Natural killer cell (primary cell): ENCODE data around the gene NAA25. TPM values are rescaled to one million over a fixed set of nuclear protein-coding genes. Genes with fewer than 3 reads are reported as not detected.

Experiments
- ATAC-seq, 3 donors: fragments of 150-1000 bp in 2 of 3; fragments of 200-7000 bp in 1 of 3; cut with Tn5 transposase; 1 replicate in 1 of 3; 2 replicates in 2 of 3; pipeline ENCODE4 v1.10.0; 2021; ENCODE audit warnings: mild to moderate bottlenecking in 2 of 3, moderate library complexity in 2 of 3
- DNase-seq, 2 donors: peaks; one replicate each; pipeline versions ENCODE4 v3.0.0 to v3.0.0-alpha.2; 2013 to 2021; ENCODE audit warnings: mixed read lengths in 1 of 2
- H3K27ac ChIP-seq: one replicate; pipeline ENCODE4 v1.5.1; 2013; ENCODE audit warnings: mild to moderate bottlenecking, low read length
- H3K27me3 ChIP-seq: one replicate; pipeline ENCODE4 v1.6.1; 2013; ENCODE audit warnings: low read length; ENCODE audit not compliant: control insufficient read depth, insufficient read depth
- H3K36me3 ChIP-seq: one replicate; pipeline ENCODE4 v1.6.1; 2013; ENCODE audit warnings: low read length; ENCODE audit not compliant: control insufficient read depth, insufficient read depth
- H3K4me1 ChIP-seq: one replicate; pipeline ENCODE4 v1.6.1; 2013; ENCODE audit warnings: low read length; ENCODE audit not compliant: control insufficient read depth, insufficient read depth
- H3K4me3 ChIP-seq: one replicate; pipeline ENCODE4 v1.5.1; 2013; ENCODE audit warnings: low read length
- H3K9me3 ChIP-seq: one replicate; pipeline ENCODE4 v1.6.1; 2013; ENCODE audit warnings: low read length; ENCODE audit not compliant: control insufficient read depth, insufficient read depth
- H3K27ac Mint-ChIP-seq, 2 donors: one replicate each; pipeline ENCODE4 v1.8.0; 2022; ENCODE audit warnings: mild to moderate bottlenecking in 2 of 2, mixed read lengths in 2 of 2, moderate library complexity in 1 of 2
- H3K27me3 Mint-ChIP-seq, 2 donors: one replicate each; pipeline ENCODE4 v1.8.0; 2022; ENCODE audit warnings: low read depth in 2 of 2, mixed read lengths in 2 of 2
- H3K36me3 Mint-ChIP-seq: one replicate; pipeline ENCODE4 v1.8.0; 2022; ENCODE audit warnings: mixed read lengths
- H3K4me1 Mint-ChIP-seq, 2 donors: one replicate each; pipeline ENCODE4 v1.8.0; 2022; ENCODE audit warnings: mixed read lengths in 2 of 2
- H3K4me3 Mint-ChIP-seq: one replicate; pipeline ENCODE4 v1.8.0; 2022; ENCODE audit warnings: mild to moderate bottlenecking, moderate library complexity, mixed read lengths
- H3K9me3 Mint-ChIP-seq, 2 donors: one replicate each; pipeline ENCODE4 v1.8.0; 2022; ENCODE audit warnings: mixed read lengths in 2 of 2
- WGBS: methylation state at CpG from one replicate; pipeline ENCODE4 v1.1.7; 2013; ENCODE audit warnings: missing lambda C conversion rate; ENCODE audit not compliant: insufficient coverage; 5-methylcytosine and 5-hydroxymethylcytosine counted together
- intact Hi-C: fragments of 100-400 bp; cut with micrococcal nuclease; formaldehyde crosslinking; loops from one replicate; pipeline ENCODE4 v1.14.2; 2022
- total RNA-seq, 4 donors: library from RNA; stranded (reverse); fragments of 120-200 nt in 1 of 4; gene quantifications; one replicate each; pipeline versions ENCODE4 v1.2.3 to v1.2.4, GENCODE V29; 2013 to 2022
- TF ChIP-seq, protein P1 (sequence below): fragments of 200-600 bp; IDR thresholded peaks from one replicate; pipeline ENCODE4 v1.8.0; 2022; ENCODE audit warnings: antibody characterized with exemption

The NAA25 gene
- total RNA-seq, 3 donors from 2014 or later (not counting 1 experiment from before 2014, with no cell fraction given): 25.8 to 34.4 (median 30.7) TPM

DNA sequence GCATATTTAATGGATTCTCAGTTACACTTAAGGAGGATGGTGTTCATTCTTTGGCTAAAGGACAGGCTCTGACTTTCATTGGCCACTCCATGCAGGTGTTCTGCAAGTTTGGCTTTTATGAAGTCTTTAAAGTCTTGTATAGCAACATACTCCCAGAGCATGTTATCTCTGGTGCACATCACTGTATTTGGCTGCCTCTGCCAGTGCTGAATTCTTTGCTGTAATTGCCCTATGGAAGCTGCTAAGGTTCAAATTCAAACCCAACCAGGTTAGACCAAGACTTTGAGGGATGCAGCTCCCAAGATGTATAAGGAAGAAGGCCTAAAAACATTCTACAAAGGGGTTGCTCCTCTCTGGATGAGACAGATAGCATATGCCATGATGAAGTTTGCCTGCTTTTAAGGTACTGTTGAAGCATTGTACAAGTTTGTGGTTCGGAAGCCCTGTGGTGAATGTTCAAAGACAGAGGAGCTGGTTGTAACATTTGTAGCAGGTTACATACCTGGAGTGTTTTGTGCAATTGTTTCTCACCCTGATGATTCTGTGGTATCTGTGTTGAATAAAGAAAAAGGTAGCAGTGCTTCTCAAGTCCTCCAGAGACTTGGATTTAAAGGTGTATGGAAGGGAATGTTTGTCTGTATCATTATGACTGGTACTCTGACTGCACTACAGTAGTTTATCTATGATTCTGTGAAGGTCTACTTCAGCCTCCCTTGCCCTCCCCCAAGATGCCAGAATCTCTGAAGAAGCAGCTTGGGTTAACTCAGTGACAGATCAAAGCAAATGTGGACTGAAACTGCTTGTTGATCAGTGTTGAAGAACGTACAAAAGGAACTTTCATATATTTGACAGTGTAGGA lies 115.1 kb downstream of the NAA25 start:
- H3K4me3 ChIP-seq: peak overlapping the region; percentile 12
- Mint-ChIP-seq H3K9me3 (no peaks in the 10 kb centered on the region), H3K4me1 (peaks cover 31 to 41% of the 10 kb centered on the region in 2 donors), H3K4me3 (peak overlapping the region; percentile 90), H3K27ac (peak overlapping the region; percentile 82 to 85), H3K27me3 (no peaks in the 10 kb centered on the region), H3K36me3 (no peaks in the 10 kb centered on the region)
- H3K36me3 ChIP-seq: no peaks in the 10 kb centered on the region
- DNase-seq: peak in 1 of 2 donors; percentile 70
- WGBS: 39% methylated on average over 2 of the region's 2 CpGs
- TF ChIP-seq, protein P1, sequence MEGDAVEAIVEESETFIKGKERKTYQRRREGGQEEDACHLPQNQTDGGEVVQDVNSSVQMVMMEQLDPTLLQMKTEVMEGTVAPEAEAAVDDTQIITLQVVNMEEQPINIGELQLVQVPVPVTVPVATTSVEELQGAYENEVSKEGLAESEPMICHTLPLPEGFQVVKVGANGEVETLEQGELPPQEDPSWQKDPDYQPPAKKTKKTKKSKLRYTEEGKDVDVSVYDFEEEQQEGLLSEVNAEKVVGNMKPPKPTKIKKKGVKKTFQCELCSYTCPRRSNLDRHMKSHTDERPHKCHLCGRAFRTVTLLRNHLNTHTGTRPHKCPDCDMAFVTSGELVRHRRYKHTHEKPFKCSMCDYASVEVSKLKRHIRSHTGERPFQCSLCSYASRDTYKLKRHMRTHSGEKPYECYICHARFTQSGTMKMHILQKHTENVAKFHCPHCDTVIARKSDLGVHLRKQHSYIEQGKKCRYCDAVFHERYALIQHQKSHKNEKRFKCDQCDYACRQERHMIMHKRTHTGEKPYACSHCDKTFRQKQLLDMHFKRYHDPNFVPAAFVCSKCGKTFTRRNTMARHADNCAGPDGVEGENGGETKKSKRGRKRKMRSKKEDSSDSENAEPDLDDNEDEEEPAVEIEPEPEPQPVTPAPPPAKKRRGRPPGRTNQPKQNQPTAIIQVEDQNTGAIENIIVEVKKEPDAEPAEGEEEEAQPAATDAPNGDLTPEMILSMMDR: no peak
- H3K4me1 ChIP-seq: peaks cover 32% of the 10 kb centered on the region
- peak overlapping the region; percentile 39 for H3K27ac ChIP-seq
- no peaks in the 10 kb centered on the region for H3K27me3 ChIP-seq
- intact Hi-C loops: no loop called here
- no peaks in the 10 kb centered on the region for H3K9me3 ChIP-seq
- ATAC-seq: peak; percentile 29 to 36 (median 32)

DNA sequence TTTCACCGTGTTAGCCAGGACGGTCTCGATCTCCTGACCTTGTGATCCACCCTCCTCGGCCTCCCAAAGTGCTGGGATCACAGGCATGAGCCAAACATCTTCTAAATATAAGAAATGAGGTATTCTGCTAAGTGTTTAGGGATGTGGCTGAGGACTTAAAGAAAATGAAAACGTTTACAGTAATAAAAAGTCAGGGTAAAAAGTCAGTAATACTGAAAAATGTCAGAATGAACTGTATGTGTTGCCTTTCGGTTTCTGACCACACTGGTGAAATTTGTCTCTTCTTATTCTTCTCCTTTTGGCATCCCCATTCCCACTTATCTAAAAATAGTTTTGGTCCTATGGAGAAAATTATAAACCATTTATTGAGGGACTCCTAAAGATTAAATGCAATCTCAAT lies 116.1 kb downstream of the NAA25 start:
- TF ChIP-seq, protein P1: no peak
- Mint-ChIP-seq H3K27ac (peak overlapping the region in 1 of 2 donors; percentile 82), H3K4me3 (no peak overlapping the region), H3K9me3 (no peaks in the 10 kb centered on the region), H3K27me3 (no peaks in the 10 kb centered on the region), H3K36me3 (no peaks in the 10 kb centered on the region), H3K4me1 (peaks cover 31 to 41% of the 10 kb centered on the region in 2 donors)
- H3K36me3 ChIP-seq: no peaks in the 10 kb centered on the region
- intact Hi-C loops: no loop called here
- 71% methylated on average over 6 of the region's 6 CpGs for WGBS
- H3K27ac ChIP-seq: peak overlapping the region; percentile 11
- H3K4me3 ChIP-seq: no peak overlapping the region
- no peaks in the 10 kb centered on the region for H3K27me3 ChIP-seq
- DNase-seq: no peak
- H3K9me3 ChIP-seq: no peaks in the 10 kb centered on the region
- H3K4me1 ChIP-seq: peaks cover 32% of the 10 kb centered on the region
- no peak for ATAC-seq

DNA sequence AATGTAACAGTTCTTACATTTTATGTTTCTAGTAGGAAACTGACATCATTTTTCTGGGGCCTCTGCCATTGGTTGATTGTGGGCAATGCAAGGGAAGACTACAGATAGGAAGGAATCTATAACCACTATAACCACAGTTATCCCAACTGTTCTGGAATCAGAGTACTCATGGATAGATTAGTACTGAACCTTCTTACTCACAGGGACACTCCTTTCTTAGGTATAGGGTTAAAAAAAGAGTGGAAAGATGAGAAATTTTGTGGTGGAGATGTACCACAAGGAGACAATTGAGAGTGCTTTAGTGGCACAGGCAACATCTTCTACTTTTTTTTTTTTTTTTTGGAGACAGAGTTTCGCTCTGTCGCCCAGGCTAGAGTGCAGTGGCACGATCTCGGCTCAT lies 116.6 kb downstream of the NAA25 start:
- H3K27ac ChIP-seq: no peak overlapping the region
- TF ChIP-seq, protein P1: no peak
- H3K36me3 Mint-ChIP-seq: no peaks in the 10 kb centered on the region
- no peaks in the 10 kb centered on the region for H3K27me3 ChIP-seq
- intact Hi-C loops: no loop called here
- H3K4me1 Mint-ChIP-seq: peaks cover 31 to 41% of the 10 kb centered on the region in 2 donors
- H3K4me3 Mint-ChIP-seq: peak overlapping the region; percentile 10
- no peak overlapping the region for H3K4me3 ChIP-seq
- H3K9me3 ChIP-seq: no peaks in the 10 kb centered on the region
- peak in 1 of 2 donors; percentile 30 for DNase-seq
- H3K36me3 ChIP-seq: no peaks in the 10 kb centered on the region
- H3K9me3 Mint-ChIP-seq: no peaks in the 10 kb centered on the region
- WGBS: 58% methylated on average over 4 of the region's 4 CpGs
- ATAC-seq: no peak
- peaks cover 32% of the 10 kb centered on the region for H3K4me1 ChIP-seq
- peak overlapping the region in 1 of 2 donors; percentile 44 for H3K27ac Mint-ChIP-seq
- H3K27me3 Mint-ChIP-seq: no peaks in the 10 kb centered on the region
